K562 (cell line): Measurements from ENCODE around the gene GLIPR2. TPM values are rescaled to one million over a fixed set of nuclear protein-coding genes. Genes with fewer than 3 reads are reported as not detected.

Source experiments
- CXXC5 ChIP-seq: fragments of 250-450 bp; sonication (Bioruptor Pico); IDR thresholded peaks from 2 replicates; pipeline ENCODE4 v1.8.0; 2022; ENCODE audit warnings: inconsistent platforms, mild to moderate bottlenecking, moderate library complexity
- EHMT2 ChIP-seq: fragments of 450-650 bp; IDR thresholded peaks from 2 replicates; pipeline ENCODE4 v1.6.1; 2018; ENCODE audit warnings: antibody characterized with exemption
- GTF2E2 ChIP-seq: fragments of 200-800 bp; sonication (Bioruptor generic); IDR thresholded peaks from 2 replicates; pipeline ENCODE4 v1.6.1; 2016; ENCODE audit warnings: missing genetic modification characterization, missing compliant biosample characterization
- HDGF ChIP-seq: fragments of 450-650 bp; IDR thresholded peaks from 2 replicates; pipeline ENCODE4 v1.6.1; 2016
- MYC ChIP-seq, 2 experiments: fragments of 250-450 bp in 1 of 2; sonication (Bioruptor Pico) in 1 of 2; IDR thresholded peaks; 2 replicates each; pipeline versions ENCODE4 v1.5.1 to v1.6.1; 2012 to 2021; ENCODE audit warnings: low read depth in 2 of 2, borderline replicate concordance in 1 of 2, improper control_type of control experiment in 1 of 2, low read length in 1 of 2, mild to moderate bottlenecking in 1 of 2, moderate library complexity in 1 of 2
- NCOA4 ChIP-seq: fragments of 450-650 bp; IDR thresholded peaks from 2 replicates; pipeline ENCODE4 v1.6.1; 2018; ENCODE audit warnings: mild to moderate bottlenecking; ENCODE audit not compliant: partially characterized antibody
- PHF8 ChIP-seq: fragments of 200-600 bp; sonication (generic); IDR thresholded peaks from 2 replicates; pipeline ENCODE4 v1.6.1; 2012; ENCODE audit warnings: mixed run types, mild to moderate bottlenecking, inconsistent platforms, low read length, moderate library complexity, borderline replicate concordance
- POLR2G ChIP-seq: fragments of 200-400 bp; formaldehyde crosslinking; IDR thresholded peaks from 2 replicates; pipeline ENCODE4 v1.6.1; 2017; ENCODE audit warnings: low read depth, mild to moderate bottlenecking, antibody characterized with exemption, low read length, moderate library complexity
- PTBP1 ChIP-seq: fragments of 200-400 bp; formaldehyde crosslinking; IDR thresholded peaks from 2 replicates; pipeline ENCODE4 v1.6.1; 2017; ENCODE audit warnings: low read depth, low read length
- RBBP5 ChIP-seq: fragments of 200-600 bp; sonication (generic); IDR thresholded peaks from 2 replicates; pipeline ENCODE4 v1.6.1; 2012; ENCODE audit warnings: borderline replicate concordance, mild to moderate bottlenecking, low read length, control low read depth, inconsistent platforms; ENCODE audit not compliant: insufficient read depth, poor library complexity, severe bottlenecking
- SMAD4 ChIP-seq: fragments of 250-450 bp; sonication (Bioruptor Pico); conservative IDR thresholded peaks from 2 replicates; pipeline ENCODE4 v1.8.0; 2021; ENCODE audit warnings: inconsistent platforms, mild to moderate bottlenecking, moderate library complexity
- SNAPC5 ChIP-seq: fragments of 250-450 bp; sonication (Bioruptor Pico); IDR thresholded peaks from 2 replicates; pipeline ENCODE4 v1.8.0; 2021; ENCODE audit warnings: moderate library complexity, mild to moderate bottlenecking, inconsistent platforms
- SPI1 ChIP-seq: IDR thresholded peaks from 2 replicates; pipeline ENCODE4 v1.6.1; 2011; ENCODE audit warnings: low read depth, low read length, control low read depth, borderline replicate concordance
- U2AF2 ChIP-seq: fragments of 200-400 bp; formaldehyde crosslinking; optimal IDR thresholded peaks from 2 replicates; pipeline ENCODE3; 2017; ENCODE audit warnings: low read depth, mild to moderate bottlenecking, low read length
- ZNF696 ChIP-seq: fragments of 250-450 bp; sonication (Bioruptor Pico); conservative IDR thresholded peaks from 2 replicates; pipeline ENCODE4 v1.4.0; 2020; ENCODE audit warnings: mild to moderate bottlenecking, moderate library complexity
- ZNF77 ChIP-seq: fragments of 250-450 bp; sonication (Bioruptor Pico); IDR thresholded peaks from 2 replicates; pipeline ENCODE4 v1.5.0; 2020
- ZNF780A ChIP-seq: fragments of 250-450 bp; sonication (Bioruptor Pico); IDR thresholded peaks from 2 replicates; pipeline ENCODE4 v1.5.0; 2021; ENCODE audit warnings: mild to moderate bottlenecking
- polyA plus RNA-seq, 8 experiments: library from polyadenylated mRNA; depleted of rRNA in 4 of 8; stranded (reverse) in 5 of 8; unstranded in 3 of 8; fragments of >200 nt; fragmentation: Nextera tagmentation in 2 of 8; fragmentation: Illumina TruSeq in 1 of 8; extraction: Ambion mirVana in 2 of 8; extraction: Trizol in 1 of 8; gene quantifications; 2 replicates each; pipeline versions ENCODE4 v1.2.1 to v1.2.3, GENCODE V29; 2011 to 2014; ENCODE audit warnings: inconsistent platforms in 1 of 8, missing spikeins in 1 of 8
- total RNA-seq, 7 experiments: library from RNA; depleted of rRNA in 6 of 7; stranded (reverse); fragments of >200 nt in 6 of 7; fragmentation: Illumina TruSeq in 2 of 7; extraction: Trizol in 2 of 7; gene quantifications; 2 replicates each; pipeline versions ENCODE4 v1.2.1 to v1.2.3, GENCODE V29; 2011 to 2021; ENCODE audit warnings: low replicate concordance in 1 of 7
- TF ChIP-seq, protein P1 (sequence below): sonication (generic); formaldehyde crosslinking; IDR thresholded peaks from 2 replicates; pipeline ENCODE4 v1.8.0; 2023; ENCODE audit warnings: mild to moderate bottlenecking, missing genetic modification reagents
- TF ChIP-seq, protein P2 (sequence below): IDR thresholded peaks from 2 replicates; pipeline ENCODE4 v1.6.1; 2011; ENCODE audit warnings: borderline replicate concordance, low read depth, mild to moderate bottlenecking, moderate library complexity, low read length; ENCODE audit not compliant: insufficient read depth, poor library complexity, severe bottlenecking
- TF ChIP-seq, protein P3 (sequence below): sonication (generic); formaldehyde crosslinking; IDR thresholded peaks from 2 replicates; pipeline ENCODE4 v1.8.1; 2023; ENCODE audit warnings: missing genetic modification reagents, mild to moderate bottlenecking, borderline replicate concordance

Gene GLIPR2
- total and polyA plus RNA-seq, 9 of the 15 experiments (the other 6 are each of a cell fraction or from before 2014, with no cell fraction given) = 1.4 to 8.8 (median 2.9) TPM

GRCh38 chr9:36136272-36136893 lies at the start of gene GLIPR2 (continued):
- TF ChIP-seq, protein P1, sequence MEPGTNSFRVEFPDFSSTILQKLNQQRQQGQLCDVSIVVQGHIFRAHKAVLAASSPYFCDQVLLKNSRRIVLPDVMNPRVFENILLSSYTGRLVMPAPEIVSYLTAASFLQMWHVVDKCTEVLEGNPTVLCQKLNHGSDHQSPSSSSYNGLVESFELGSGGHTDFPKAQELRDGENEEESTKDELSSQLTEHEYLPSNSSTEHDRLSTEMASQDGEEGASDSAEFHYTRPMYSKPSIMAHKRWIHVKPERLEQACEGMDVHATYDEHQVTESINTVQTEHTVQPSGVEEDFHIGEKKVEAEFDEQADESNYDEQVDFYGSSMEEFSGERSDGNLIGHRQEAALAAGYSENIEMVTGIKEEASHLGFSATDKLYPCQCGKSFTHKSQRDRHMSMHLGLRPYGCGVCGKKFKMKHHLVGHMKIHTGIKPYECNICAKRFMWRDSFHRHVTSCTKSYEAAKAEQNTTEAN (CRISPR knock-in tag) = no peak
- no peak for TF ChIP-seq GTF2E2
- TF ChIP-seq SMAD4 = no peak
- no peak for TF ChIP-seq NCOA4
- TF ChIP-seq ZNF696 (CRISPR knock-in tag) = no peak
- peak; percentile 31 for TF ChIP-seq RBBP5
- TF ChIP-seq SPI1 = no peak
- TF ChIP-seq U2AF2 = no peak
- peak; percentile 46; the same call in 1 of the 2 replicates for TF ChIP-seq PHF8
- TF ChIP-seq EHMT2 = no peak
- TF ChIP-seq ZNF780A (CRISPR knock-in tag) = no peak
- TF ChIP-seq, protein P2, sequence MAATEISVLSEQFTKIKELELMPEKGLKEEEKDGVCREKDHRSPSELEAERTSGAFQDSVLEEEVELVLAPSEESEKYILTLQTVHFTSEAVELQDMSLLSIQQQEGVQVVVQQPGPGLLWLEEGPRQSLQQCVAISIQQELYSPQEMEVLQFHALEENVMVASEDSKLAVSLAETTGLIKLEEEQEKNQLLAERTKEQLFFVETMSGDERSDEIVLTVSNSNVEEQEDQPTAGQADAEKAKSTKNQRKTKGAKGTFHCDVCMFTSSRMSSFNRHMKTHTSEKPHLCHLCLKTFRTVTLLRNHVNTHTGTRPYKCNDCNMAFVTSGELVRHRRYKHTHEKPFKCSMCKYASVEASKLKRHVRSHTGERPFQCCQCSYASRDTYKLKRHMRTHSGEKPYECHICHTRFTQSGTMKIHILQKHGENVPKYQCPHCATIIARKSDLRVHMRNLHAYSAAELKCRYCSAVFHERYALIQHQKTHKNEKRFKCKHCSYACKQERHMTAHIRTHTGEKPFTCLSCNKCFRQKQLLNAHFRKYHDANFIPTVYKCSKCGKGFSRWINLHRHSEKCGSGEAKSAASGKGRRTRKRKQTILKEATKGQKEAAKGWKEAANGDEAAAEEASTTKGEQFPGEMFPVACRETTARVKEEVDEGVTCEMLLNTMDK = peak; percentile 19
- no peak for TF ChIP-seq PTBP1
- no peak for TF ChIP-seq HDGF
- 0 out of 2 replicates have a peak, but pooled peaks have one; percentile 54 for TF ChIP-seq CXXC5 (CRISPR knock-in tag)
- TF ChIP-seq ZNF77 (CRISPR knock-in tag) = no peak
- TF ChIP-seq, protein P3, sequence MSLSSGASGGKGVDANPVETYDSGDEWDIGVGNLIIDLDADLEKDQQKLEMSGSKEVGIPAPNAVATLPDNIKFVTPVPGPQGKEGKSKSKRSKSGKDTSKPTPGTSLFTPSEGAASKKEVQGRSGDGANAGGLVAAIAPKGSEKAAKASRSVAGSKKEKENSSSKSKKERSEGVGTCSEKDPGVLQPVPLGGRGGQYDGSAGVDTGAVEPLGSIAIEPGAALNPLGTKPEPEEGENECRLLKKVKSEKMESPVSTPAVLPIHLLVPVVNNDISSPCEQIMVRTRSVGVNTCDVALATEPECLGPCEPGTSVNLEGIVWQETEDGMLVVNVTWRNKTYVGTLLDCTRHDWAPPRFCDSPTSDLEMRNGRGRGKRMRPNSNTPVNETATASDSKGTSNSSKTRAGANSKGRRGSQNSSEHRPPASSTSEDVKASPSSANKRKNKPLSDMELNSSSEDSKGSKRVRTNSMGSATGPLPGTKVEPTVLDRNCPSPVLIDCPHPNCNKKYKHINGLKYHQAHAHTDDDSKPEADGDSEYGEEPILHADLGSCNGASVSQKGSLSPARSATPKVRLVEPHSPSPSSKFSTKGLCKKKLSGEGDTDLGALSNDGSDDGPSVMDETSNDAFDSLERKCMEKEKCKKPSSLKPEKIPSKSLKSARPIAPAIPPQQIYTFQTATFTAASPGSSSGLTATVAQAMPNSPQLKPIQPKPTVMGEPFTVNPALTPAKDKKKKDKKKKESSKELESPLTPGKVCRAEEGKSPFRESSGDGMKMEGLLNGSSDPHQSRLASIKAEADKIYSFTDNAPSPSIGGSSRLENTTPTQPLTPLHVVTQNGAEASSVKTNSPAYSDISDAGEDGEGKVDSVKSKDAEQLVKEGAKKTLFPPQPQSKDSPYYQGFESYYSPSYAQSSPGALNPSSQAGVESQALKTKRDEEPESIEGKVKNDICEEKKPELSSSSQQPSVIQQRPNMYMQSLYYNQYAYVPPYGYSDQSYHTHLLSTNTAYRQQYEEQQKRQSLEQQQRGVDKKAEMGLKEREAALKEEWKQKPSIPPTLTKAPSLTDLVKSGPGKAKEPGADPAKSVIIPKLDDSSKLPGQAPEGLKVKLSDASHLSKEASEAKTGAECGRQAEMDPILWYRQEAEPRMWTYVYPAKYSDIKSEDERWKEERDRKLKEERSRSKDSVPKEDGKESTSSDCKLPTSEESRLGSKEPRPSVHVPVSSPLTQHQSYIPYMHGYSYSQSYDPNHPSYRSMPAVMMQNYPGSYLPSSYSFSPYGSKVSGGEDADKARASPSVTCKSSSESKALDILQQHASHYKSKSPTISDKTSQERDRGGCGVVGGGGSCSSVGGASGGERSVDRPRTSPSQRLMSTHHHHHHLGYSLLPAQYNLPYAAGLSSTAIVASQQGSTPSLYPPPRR (CRISPR knock-in tag) = no peak
- TF ChIP-seq MYC (IDR thresholded peaks at IDR 0.05; ENCODE audit: low read depth, low read length) = 0 out of 2 replicates have a peak, but pooled peaks have one; percentile 9
- no peak for TF ChIP-seq MYC (CRISPR knock-in tag; IDR thresholded peaks at IDR 0.05; ENCODE audit: borderline replicate concordance, low read depth)
- no peak for TF ChIP-seq SNAPC5 (CRISPR knock-in tag)
- TF ChIP-seq POLR2G = peak; percentile 88
